K562 (cell line): ENCODE measurements around the gene ERI2. TPM values are rescaled to one million over a fixed set of nuclear protein-coding genes. Genes with fewer than 3 reads are reported as not detected.

ENCODE experiments used
- CSDE1 ChIP-seq, 2 experiments: fragments of 450-650 bp; IDR thresholded peaks; 2 replicates each; pipeline ENCODE4 v1.6.1; 2016; ENCODE audit warnings: mild to moderate bottlenecking in 1 of 2
- DDX20 ChIP-seq: fragments of 450-650 bp; IDR thresholded peaks from 2 replicates; pipeline ENCODE4 v1.6.1; 2016; ENCODE audit warnings: missing genetic modification characterization, low read depth, mild to moderate bottlenecking, missing compliant biosample characterization, moderate library complexity
- ETV6 ChIP-seq, 3 experiments: fragments of 150-350 bp in 1 of 3; sonication (generic) in 1 of 3; formaldehyde crosslinking in 1 of 3; IDR thresholded peaks; 2 replicates each; pipeline versions ENCODE4 v1.6.1 to v1.8.0; 2014 to 2022; ENCODE audit warnings: borderline replicate concordance in 2 of 3, low read depth in 2 of 3, antibody characterized with exemption in 1 of 3, low read length in 1 of 3, mild to moderate bottlenecking in 1 of 3, missing genetic modification reagents in 1 of 3
- EWSR1 ChIP-seq: fragments of 450-650 bp; IDR thresholded peaks from 2 replicates; pipeline ENCODE4 v1.6.1; 2018; ENCODE audit warnings: borderline replicate concordance, mild to moderate bottlenecking, low read depth, moderate library complexity; ENCODE audit not compliant: partially characterized antibody
- FOSL1 ChIP-seq: fragments of 200-800 bp; sonication (Bioruptor generic); conservative IDR thresholded peaks from 2 replicates; pipeline ENCODE4 v1.6.1; 2016; ENCODE audit warnings: missing genetic modification characterization, missing compliant biosample characterization
- HNRNPH1 ChIP-seq: fragments of 200-400 bp; formaldehyde crosslinking; optimal IDR thresholded peaks from 2 replicates; pipeline ENCODE3; 2017; ENCODE audit warnings: low read depth, mild to moderate bottlenecking, low read length, moderate library complexity
- KLF10 ChIP-seq: fragments of 250-450 bp; sonication (Bioruptor Pico); IDR thresholded peaks from 2 replicates; pipeline ENCODE4 v1.6.1; 2021; ENCODE audit warnings: matching md5 sums
- NONO ChIP-seq, 2 experiments: fragments of 200-400 bp in 1 of 2; fragments of 450-650 bp in 1 of 2; formaldehyde crosslinking in 1 of 2; IDR thresholded peaks; 2 replicates each; pipeline ENCODE4 v1.6.1; 2017; ENCODE audit warnings: low read depth in 2 of 2, mild to moderate bottlenecking in 2 of 2, moderate library complexity in 2 of 2, low read length in 1 of 2
- NR2C2 ChIP-seq, 2 experiments: fragments of 200-800 bp in 1 of 2; sonication (Bioruptor generic) in 1 of 2; sonication (generic) in 1 of 2; formaldehyde crosslinking in 1 of 2; IDR thresholded peaks; 2 replicates each; pipeline versions ENCODE4 v1.6.1 to v1.8.0; 2016 to 2022; ENCODE audit warnings: mild to moderate bottlenecking in 1 of 2, missing compliant biosample characterization in 1 of 2, missing genetic modification characterization in 1 of 2, missing genetic modification reagents in 1 of 2
- STAG1 ChIP-seq: sonication (generic); formaldehyde crosslinking; IDR thresholded peaks from 2 replicates; pipeline ENCODE4 v1.5.0; 2020; ENCODE audit warnings: missing genetic modification reagents, borderline replicate concordance
- SUPT5H ChIP-seq: fragments of 450-650 bp; IDR thresholded peaks from 2 replicates; pipeline ENCODE4 v1.6.1; 2016
- TCF3 ChIP-seq: sonication (generic); formaldehyde crosslinking; IDR thresholded peaks from 2 replicates; pipeline ENCODE4 v1.4.0; 2020; ENCODE audit warnings: mild to moderate bottlenecking, missing genetic modification reagents
- ZKSCAN3 ChIP-seq: fragments of 250-450 bp; sonication (Bioruptor Pico); IDR thresholded peaks from 2 replicates; pipeline ENCODE4 v1.4.0; 2020
- ZNF23 ChIP-seq: fragments of 250-450 bp; sonication (Bioruptor Pico); IDR thresholded peaks from 2 replicates; pipeline ENCODE4 v1.4.0; 2020; ENCODE audit warnings: mild to moderate bottlenecking
- ZNF695 ChIP-seq: fragments of 450-650 bp; formaldehyde crosslinking; IDR thresholded peaks from 2 replicates; pipeline ENCODE4 v1.4.0; 2020; ENCODE audit warnings: mild to moderate bottlenecking, moderate library complexity
- polyA plus RNA-seq, 8 experiments: library from polyadenylated mRNA; depleted of rRNA in 4 of 8; stranded (reverse) in 5 of 8; unstranded in 3 of 8; fragments of >200 nt; fragmentation: Nextera tagmentation in 2 of 8; fragmentation: Illumina TruSeq in 1 of 8; extraction: Ambion mirVana in 2 of 8; extraction: Trizol in 1 of 8; gene quantifications; 2 replicates each; pipeline versions ENCODE4 v1.2.1 to v1.2.3, GENCODE V29; 2011 to 2014; ENCODE audit warnings: inconsistent platforms in 1 of 8, missing spikeins in 1 of 8
- total RNA-seq, 7 experiments: library from RNA; depleted of rRNA in 6 of 7; stranded (reverse); fragments of >200 nt in 6 of 7; fragmentation: Illumina TruSeq in 2 of 7; extraction: Trizol in 2 of 7; gene quantifications; 2 replicates each; pipeline versions ENCODE4 v1.2.1 to v1.2.3, GENCODE V29; 2011 to 2021; ENCODE audit warnings: low replicate concordance in 1 of 7
- TF ChIP-seq, protein P1 (sequence below): sonication (generic); formaldehyde crosslinking; IDR thresholded peaks from 2 replicates; pipeline ENCODE4 v1.8.1; 2022; ENCODE audit warnings: missing genetic modification reagents
- TF ChIP-seq, protein P2 (sequence below): fragments of 450-650 bp; formaldehyde crosslinking; IDR thresholded peaks from 2 replicates; pipeline ENCODE4 v1.4.0; 2020; ENCODE audit warnings: mild to moderate bottlenecking
- TF ChIP-seq, protein P3 (sequence below): fragments of 250-450 bp; sonication (Bioruptor Pico); IDR thresholded peaks from 2 replicates; pipeline ENCODE4 v1.8.0; 2022; ENCODE audit warnings: moderate library complexity, mild to moderate bottlenecking, inconsistent platforms
- TF ChIP-seq, protein P4 (sequence below): conservative IDR thresholded peaks from 2 replicates; pipeline ENCODE4 v1.6.1; 2011; ENCODE audit warnings: low read depth, mild to moderate bottlenecking, low read length; ENCODE audit not compliant: control insufficient read depth
- TF ChIP-seq, protein P5 (sequence below): IDR thresholded peaks from 2 replicates; pipeline ENCODE4 v1.6.1; 2012; ENCODE audit warnings: low read depth, low read length, improper control_type of control experiment, borderline replicate concordance

Gene ERI2
- total and polyA plus RNA-seq, 9 of the 15 experiments (the other 6 are each of a cell fraction or from before 2014, with no cell fraction given): 23.3 to 57.0 (median 48.1) TPM

DNA sequence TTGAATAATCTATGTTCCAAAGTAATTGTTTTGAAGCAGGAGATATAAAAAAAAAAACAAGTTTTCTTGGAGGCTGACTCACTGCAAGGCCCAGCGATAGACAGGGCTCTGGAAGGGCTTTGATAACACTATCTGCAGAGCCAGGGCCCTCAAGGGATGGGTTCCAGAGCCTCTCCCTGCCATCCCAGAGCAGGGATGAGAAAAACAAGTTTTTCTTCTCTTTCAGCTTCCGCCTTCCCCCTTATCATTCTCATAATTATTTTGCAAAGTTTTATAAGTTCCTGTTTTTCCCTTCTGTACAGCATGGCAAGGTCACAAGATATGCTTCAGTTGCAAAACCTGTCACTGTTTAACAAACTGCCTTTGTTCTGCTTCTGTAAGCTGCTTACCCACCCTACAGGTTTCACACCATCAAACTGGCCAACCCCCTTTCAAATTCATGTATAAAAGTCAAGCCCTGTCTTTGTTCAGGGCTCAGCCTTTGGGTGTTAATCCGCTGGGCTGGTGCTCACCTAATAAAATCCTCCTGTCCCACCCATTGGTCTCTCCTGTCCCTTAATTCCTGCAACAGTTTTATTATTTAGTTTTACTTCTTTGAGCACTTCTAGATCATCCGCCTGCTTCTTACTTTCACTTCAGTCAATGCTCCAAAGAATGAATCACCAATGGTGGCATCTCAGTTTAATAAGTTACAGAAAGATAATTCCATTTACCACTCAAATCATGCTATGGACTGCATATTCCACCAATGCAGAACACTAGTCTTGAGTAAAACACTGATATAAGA is 59.0 kb downstream of the ERI2 start (continued):
- no peak for TF ChIP-seq NR2C2 (CRISPR knock-in tag; IDR thresholded peaks at IDR 0.05)
- TF ChIP-seq NR2C2 (tag; IDR thresholded peaks at IDR 0.05): no peak; the same call in 1 of the 2 replicates
- TF ChIP-seq, protein P1, sequence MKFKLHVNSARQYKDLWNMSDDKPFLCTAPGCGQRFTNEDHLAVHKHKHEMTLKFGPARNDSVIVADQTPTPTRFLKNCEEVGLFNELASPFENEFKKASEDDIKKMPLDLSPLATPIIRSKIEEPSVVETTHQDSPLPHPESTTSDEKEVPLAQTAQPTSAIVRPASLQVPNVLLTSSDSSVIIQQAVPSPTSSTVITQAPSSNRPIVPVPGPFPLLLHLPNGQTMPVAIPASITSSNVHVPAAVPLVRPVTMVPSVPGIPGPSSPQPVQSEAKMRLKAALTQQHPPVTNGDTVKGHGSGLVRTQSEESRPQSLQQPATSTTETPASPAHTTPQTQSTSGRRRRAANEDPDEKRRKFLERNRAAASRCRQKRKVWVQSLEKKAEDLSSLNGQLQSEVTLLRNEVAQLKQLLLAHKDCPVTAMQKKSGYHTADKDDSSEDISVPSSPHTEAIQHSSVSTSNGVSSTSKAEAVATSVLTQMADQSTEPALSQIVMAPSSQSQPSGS (CRISPR knock-in tag): no peak
- TF ChIP-seq, protein P2, sequence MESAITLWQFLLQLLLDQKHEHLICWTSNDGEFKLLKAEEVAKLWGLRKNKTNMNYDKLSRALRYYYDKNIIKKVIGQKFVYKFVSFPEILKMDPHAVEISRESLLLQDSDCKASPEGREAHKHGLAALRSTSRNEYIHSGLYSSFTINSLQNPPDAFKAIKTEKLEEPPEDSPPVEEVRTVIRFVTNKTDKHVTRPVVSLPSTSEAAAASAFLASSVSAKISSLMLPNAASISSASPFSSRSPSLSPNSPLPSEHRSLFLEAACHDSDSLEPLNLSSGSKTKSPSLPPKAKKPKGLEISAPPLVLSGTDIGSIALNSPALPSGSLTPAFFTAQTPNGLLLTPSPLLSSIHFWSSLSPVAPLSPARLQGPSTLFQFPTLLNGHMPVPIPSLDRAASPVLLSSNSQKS (CRISPR knock-in tag): 0 out of 2 replicates have a peak, but pooled peaks have one; percentile 10
- no peak for TF ChIP-seq ZKSCAN3
- 0 out of 4 replicates have a peak, but pooled peaks of 1 of the 2 experiments have one; percentile 14 for TF ChIP-seq CSDE1 (IDR thresholded peaks at IDR 0.05)
- TF ChIP-seq SUPT5H: no peak
- no peak for TF ChIP-seq EWSR1
- TF ChIP-seq, protein P3, sequence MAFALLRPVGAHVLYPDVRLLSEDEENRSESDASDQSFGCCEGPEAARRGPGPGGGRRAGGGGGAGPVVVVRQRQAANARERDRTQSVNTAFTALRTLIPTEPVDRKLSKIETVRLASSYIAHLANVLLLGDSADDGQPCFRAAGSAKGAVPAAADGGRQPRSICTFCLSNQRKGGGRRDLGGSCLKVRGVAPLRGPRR (CRISPR knock-in tag): 0 out of 2 replicates have a peak, but pooled peaks have one; percentile 8
- TF ChIP-seq TCF3 (CRISPR knock-in tag): peak; percentile 98
- no peak for TF ChIP-seq ZNF23 (CRISPR knock-in tag)
- TF ChIP-seq ZNF695 (CRISPR knock-in tag): no peak
- no peak for TF ChIP-seq DDX20 (tag)
- no peak for TF ChIP-seq STAG1 (CRISPR knock-in tag)
- TF ChIP-seq NONO (IDR thresholded peaks at IDR 0.05; ENCODE audit: low read depth in 2 of 2, low read length in 1 of 2): no peak
- TF ChIP-seq, protein P4, sequence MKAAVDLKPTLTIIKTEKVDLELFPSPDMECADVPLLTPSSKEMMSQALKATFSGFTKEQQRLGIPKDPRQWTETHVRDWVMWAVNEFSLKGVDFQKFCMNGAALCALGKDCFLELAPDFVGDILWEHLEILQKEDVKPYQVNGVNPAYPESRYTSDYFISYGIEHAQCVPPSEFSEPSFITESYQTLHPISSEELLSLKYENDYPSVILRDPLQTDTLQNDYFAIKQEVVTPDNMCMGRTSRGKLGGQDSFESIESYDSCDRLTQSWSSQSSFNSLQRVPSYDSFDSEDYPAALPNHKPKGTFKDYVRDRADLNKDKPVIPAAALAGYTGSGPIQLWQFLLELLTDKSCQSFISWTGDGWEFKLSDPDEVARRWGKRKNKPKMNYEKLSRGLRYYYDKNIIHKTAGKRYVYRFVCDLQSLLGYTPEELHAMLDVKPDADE: no peak
- TF ChIP-seq HNRNPH1: no peak
- TF ChIP-seq, protein P5, sequence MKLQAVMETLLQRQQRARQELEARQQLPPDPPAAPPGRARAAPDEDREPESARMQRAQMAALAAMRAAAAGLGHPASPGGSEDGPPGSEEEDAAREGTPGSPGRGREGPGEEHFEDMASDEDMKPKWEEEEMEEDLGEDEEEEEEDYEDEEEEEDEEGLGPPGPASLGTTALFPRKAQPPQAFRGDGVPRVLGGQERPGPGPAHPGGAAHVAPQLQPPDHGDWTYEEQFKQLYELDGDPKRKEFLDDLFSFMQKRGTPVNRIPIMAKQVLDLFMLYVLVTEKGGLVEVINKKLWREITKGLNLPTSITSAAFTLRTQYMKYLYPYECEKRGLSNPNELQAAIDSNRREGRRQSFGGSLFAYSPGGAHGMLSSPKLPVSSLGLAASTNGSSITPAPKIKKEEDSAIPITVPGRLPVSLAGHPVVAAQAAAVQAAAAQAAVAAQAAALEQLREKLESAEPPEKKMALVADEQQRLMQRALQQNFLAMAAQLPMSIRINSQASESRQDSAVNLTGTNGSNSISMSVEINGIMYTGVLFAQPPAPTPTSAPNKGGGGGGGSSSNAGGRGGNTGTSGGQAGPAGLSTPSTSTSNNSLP: peak; percentile 71; the same call in 1 of the 2 replicates
- peak; percentile 99 for TF ChIP-seq FOSL1 (tag)
- no peak; a peak in 1 of 4 replicates for TF ChIP-seq ETV6 (IDR thresholded peaks at IDR 0.05; ENCODE audit: borderline replicate concordance in 1 of 2, low read depth in 2 of 2, low read length in 1 of 2)
- no peak for TF ChIP-seq ETV6 (CRISPR knock-in tag; IDR thresholded peaks at IDR 0.05; ENCODE audit: borderline replicate concordance)
- TF ChIP-seq KLF10: no peak
